NCI-H146 (cell line): Measurements from ENCODE around the gene RHOB.

Experiments used
- DNase-seq: peaks from one replicate; lab custom pipeline; 2025; lab: John Stamatoyannopoulos, UW

The RHOB gene

DNA sequence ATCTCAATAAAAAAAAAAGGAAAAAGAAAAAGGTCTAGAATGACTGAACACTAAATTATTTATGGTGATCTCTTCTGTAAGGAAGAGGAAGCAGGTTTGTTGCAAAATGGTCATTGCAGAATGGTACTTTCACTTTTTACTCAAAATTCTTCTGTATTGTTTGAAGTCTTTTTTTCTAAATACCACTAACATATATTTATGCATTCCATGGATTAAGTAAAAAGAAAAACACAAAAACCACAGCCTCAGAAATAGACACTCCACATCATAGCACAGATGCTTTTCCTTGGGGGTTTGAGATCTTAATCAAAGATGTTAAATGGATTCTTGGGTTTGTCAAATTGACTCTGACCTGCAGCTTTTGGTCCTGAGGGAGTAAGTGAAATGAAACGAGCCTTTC, 47.4 kb downstream of the RHOB start:
- DNase-seq = no peak

DNA sequence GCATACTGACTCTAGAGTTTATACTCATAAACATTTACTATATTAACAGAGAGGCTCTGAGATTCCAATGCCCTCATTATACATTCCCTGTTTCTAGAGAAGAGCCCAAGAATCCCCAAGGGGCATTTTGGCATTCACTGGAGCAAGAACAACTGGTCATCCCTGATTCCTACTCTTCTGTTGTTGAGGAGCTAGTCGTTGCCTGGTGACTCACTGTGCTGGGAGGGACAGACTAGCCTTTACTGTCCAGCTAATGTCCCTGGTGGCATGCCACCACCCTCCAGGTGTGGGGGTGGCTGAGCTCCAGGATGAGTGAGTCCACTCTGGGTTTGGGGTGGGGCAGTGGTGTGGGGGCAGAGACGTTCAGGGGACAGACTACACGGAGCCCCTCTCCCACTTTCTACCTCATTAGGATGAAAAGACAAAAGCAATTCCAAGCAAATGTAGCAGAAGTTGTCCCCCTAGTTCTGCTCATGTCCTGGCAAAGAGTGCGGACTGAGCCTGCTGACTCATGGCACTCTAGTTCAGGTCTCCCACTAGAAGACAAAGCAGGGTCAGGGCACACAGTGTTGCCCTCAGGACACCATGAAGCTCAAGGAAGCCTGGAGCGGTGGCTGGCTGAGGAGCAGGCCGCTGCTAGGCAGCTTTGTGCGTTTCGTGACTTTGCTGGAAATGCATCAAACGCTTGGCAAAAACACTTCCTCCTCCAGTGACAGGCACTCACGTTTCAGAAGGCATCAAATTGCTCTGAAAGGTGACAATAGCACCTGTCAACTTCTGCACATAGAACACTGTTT, 49.4 kb downstream of the RHOB start:
- DNase-seq = no peak

- DNase-seq = no peak
Observed at GRCh38 chr2:20496942-20497341, 50.1 kb downstream of the RHOB start.
